ENCODE data around the gene CEP20.

DNA sequence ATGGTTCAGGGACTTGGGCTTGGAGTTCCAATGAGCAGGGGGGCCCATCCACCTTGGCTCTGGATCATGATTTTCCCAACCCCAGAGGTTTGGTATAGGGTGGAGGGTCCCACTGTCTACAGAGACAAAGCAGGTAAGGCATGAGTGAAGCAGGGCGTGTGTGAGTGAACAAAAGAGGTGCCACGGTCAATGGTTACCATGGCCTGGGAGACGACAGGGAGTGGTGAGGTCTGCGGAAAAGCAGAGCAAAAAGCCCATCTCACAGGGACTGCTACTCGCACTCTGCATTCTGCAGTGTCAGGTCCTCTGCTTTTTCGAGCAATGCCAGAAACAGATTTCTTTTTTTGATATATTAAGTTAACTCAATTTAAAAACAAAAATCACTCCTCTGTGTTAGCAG is 56.2 kb downstream of the CEP20 start:
- TF ChIP-seq, protein P1, sequence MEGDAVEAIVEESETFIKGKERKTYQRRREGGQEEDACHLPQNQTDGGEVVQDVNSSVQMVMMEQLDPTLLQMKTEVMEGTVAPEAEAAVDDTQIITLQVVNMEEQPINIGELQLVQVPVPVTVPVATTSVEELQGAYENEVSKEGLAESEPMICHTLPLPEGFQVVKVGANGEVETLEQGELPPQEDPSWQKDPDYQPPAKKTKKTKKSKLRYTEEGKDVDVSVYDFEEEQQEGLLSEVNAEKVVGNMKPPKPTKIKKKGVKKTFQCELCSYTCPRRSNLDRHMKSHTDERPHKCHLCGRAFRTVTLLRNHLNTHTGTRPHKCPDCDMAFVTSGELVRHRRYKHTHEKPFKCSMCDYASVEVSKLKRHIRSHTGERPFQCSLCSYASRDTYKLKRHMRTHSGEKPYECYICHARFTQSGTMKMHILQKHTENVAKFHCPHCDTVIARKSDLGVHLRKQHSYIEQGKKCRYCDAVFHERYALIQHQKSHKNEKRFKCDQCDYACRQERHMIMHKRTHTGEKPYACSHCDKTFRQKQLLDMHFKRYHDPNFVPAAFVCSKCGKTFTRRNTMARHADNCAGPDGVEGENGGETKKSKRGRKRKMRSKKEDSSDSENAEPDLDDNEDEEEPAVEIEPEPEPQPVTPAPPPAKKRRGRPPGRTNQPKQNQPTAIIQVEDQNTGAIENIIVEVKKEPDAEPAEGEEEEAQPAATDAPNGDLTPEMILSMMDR (IDR thresholded peaks at IDR 0.05; ENCODE audit: poor library complexity): no peak
- TF ChIP-seq EZH2 (IDR thresholded peaks at IDR 0.05; ENCODE audit: borderline replicate concordance): no peak
- no peak for TF ChIP-seq EZH2phosphoT487 (IDR thresholded peaks at IDR 0.05; ENCODE audit: low read depth, severe bottlenecking, unreplicated experiment)
